HG03442 (cell line): Measurements from ENCODE around the gene BRD9.
"Not testable (repeated sequence)": the region's sequence is repeated elsewhere in the genome, so short reads cannot be mapped to it uniquely, and the experiment has no call there.

Source experiments
- ATAC-seq: cut with Tn5 transposase; IDR thresholded peaks from one replicate; pipeline ENCODE4 v1.9.1; 2021; ENCODE audit warnings: mild to moderate bottlenecking, moderate library complexity; ENCODE audit not compliant: unreplicated experiment

The BRD9 gene

GRCh38 chr5:881551-881935 lies 11.1 kb downstream of the BRD9 start:
- no peak for ATAC-seq

- ATAC-seq, result no peak
Observed at GRCh38 chr5:880816-881550, 11.6 kb downstream of the BRD9 start.

DNA sequence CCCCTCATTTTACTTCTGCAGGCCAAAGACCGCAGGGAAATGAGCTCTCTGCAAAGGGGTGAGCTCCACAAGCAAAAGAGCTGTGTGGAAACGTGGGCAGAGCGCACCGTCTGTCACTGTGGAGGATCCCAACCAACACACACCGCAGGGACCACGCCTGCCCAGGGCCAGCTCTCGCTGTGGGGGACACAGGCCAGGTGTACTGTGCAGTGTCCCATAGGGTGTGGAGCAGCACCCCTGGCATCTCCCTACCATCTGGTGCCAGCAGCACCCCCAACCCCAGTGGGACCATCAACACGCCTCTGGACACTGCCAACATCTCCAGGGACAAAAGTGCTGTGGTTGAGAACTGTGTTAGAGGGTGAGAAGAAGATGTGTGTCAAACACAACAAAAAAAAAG lies 13.9 kb downstream of the BRD9 start:
- ATAC-seq, result not testable (repeated sequence)

DNA sequence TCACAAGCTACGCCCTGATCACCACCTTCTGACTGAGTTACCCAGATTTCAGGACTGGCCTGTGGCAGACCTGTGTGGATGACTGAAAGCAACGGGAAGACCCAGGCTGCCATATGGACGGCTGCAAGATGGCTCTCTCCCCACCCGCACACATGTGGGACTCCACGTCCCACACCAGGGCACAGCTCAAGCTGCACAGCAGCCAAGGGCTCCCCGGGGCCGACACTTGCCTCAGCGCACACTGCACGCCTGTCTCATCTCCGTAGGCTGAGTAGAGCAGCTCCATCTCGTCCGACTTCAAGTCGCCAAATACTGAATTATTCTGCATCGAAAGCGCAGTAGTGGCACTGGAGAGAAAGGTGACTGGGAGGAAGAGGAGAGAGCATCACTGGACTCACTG lies 14.5 kb downstream of the BRD9 start:
- ATAC-seq, result no peak

GRCh38 chr5:876398-877365 lies 15.9 kb downstream of the BRD9 start:
- ATAC-seq, result no peak

GRCh38 chr5:875931-876330 lies 16.7 kb downstream of the BRD9 start:
- no peak for ATAC-seq

DNA sequence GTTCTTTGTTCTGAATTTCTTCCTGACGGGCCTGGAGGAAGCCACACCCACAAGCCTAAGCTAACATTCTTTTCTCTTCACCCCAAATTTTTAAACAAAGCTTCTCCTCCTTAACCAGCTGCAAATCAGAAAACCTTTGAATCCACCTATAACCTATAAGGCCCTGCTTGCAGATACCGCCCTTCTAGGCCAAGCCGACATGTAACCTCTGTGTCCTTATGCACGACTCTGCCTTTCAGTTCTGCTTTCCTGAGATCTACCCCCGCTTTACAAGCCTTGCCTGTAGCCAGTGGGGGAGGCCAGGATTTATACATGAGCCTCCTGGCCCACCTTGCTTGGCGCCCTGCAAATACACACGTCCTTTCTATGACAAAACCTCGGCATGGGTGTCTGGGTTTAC lies 19.3 kb downstream of the BRD9 start:
- ATAC-seq, result peak; percentile 61

DNA sequence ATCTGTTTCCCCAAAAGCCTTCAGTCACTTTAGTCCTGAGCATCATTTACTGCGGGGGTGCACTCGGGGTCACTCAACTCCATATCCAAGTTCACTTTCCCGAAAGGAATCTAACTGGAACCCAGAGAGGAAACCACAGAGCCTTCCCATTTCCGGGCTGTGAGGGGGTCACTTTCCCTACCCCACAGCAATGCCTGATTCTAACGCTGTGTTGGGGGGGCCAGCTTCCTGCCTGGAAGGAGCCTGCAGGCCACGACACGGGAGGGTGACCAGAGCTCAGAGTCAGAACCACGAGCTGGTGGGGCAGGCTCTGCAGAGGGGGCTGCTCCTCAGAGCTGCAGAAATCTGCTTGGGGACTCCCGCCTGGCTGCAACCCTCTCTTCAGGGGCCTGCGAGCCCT lies 20.3 kb downstream of the BRD9 start:
- ATAC-seq, result no peak

DNA sequence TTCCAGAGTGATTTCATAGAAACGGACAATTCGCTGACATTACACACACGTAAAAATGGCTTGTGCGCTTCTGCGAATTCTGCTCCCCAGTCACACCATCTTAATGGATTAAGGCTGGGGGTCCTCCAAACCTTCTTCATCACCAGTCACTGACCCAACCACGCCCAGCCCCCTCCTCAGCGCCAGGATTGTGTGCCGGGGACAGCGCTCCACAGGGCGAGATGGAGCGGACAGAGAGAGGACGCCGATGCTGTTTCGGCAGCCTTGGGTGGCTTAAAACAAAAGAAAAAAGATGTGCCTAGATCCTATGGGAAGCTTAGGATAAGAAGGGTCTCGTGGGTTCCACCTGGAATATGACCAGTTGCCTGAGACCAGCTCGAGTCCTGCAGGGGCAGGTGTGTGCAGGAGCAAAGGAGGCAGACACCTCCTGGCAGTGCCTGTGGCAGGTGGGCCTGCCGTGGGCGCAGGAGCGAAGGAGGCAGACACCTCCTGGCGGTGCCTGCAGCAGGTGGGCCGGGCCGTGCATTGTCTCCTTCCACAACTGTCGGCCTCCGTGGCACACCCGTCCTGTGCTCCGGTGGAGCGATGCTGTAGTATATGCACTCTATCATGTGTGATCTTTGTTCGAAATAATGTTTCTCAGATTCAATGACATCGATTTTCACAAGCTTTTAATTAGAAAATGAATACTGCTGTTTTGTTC lies 20.9 kb downstream of the BRD9 start:
- ATAC-seq, result no peak

GRCh38 chr5:870956-871355 lies 21.6 kb downstream of the BRD9 start:
- ATAC-seq, result no peak

DNA sequence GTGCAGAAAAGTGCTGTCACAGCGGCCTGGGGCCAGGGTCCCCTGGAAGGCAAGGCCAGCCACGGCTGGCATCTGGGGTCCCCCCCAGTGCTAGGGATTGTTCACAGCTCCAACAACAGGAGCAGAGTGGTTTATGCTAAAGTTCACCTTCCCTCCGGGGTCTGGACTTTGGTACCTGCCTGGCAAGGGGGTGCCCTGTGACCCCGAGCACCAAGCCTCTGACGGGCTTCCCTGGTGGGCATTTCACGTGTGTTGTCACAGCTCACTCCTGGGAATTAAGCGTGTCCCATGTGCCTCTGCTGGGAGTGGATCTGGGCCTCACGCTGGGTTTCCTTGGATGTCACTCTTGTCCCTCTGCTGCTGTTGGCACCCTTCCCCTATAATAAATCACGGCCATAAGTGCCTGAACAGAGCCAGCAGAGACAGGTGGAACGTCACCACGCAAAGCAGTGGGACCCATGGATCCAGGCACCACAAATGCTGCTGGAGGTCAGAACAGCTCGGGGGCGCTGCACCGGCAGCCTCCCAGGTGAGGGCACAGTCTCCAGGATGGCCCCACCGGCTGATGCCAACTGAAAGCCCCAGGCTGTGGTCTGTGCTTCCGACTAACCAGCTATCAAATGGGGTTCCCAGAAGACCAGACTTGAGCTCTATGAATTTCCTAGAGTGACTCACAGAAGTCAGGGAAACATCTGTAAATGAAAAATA lies 24.0 kb downstream of the BRD9 start:
- no peak for ATAC-seq

- no peak for ATAC-seq
Observed at GRCh38 chr5:867300-867870, 25.2 kb downstream of the BRD9 start.

DNA sequence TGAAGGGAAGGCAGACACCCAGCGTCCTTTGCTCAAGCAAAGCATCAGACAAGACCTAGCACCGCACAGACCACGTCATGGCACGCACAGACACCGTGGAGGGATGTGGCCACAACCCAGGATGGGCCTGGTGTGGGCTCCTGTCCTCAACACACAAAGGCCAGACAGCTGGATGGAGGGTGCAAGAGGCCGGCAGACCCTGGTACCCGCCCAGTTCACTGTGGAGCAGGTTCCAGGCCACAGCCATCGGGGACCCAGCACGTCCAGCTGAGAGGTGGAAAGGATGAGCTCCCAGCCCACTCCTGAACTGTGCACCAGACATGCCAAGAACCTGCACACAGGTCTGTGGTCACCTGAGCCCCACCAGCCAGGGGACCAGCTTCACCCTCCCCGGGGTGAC lies 26.8 kb downstream of the BRD9 start:
- ATAC-seq, result no peak

DNA sequence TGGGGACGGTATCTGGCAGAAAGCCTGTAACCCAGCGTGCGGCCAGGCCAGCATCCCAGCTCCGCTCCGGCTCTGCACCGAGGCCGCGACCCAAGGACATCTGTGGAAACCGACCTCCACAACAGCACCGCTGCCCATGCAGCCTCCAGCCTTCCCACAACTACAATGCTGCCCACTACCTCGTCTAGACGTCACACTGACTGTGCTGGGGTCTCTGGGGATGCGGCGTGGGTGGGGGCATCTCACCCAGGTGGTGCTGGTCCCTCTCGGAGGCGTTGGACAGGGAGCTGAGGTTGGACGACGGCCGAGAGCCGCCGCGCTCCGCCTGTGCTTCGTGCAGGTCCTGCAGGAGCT lies 27.5 kb downstream of the BRD9 start:
- ATAC-seq, result no peak

DNA sequence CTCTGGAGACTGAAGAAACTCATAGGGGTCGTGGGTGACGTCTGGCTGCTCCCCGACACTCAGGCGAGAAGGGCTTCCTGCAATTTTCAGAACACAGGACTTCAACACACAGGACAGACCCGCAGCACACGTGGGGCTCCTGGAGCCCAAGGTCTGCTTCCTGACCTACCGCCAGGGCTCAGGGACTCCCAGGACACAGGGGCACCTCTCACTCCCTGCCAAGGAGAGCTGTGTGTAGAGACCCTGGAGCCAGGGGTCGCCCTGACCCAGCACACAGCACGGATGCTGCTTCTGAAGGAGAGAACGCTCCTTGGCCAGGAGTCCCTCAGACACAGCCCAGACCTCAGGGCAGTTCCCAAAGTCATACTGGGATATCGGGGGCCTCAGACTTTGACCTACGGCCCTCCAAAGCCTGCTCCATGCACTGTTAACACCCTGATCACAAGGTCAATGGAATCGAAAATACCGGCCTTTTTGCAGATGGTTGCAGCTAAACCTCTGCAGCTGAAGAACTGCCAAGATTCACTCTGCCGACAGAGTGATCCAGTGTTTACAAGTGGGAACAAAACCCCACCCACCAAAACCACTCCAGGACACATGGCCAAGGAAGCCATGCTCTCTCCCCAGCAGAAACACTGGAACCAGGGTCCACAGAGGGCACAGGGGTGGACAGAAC lies 28.0 kb downstream of the BRD9 start:
- no peak for ATAC-seq

DNA sequence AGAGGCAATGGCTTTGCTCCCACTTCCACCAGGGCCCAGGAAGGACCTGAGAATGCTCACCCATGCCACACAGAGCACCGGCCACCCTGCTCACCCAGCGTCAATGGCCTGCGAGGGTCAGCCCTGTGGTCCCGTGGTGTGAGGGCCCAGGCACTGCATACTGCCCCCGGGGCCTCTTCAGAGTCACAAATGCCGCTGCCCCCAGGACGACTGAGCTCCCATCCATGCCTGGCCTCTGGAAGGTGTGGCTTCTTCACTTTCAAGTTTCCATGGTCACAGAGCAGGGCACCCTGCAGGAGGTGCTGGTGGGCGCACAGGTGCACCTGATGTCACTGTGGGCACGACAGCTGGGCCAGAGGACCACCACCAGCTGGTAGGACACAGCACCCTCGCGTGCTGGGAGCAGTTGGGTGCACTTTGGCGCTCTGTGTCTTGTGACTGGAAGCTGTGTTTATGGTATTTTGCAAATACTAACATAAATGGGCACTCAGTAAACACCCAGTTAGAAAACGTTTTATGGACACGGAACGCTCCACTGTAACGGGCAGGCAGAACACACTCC lies 29.3 kb downstream of the BRD9 start:
- ATAC-seq, result no peak

- no peak for ATAC-seq
Observed at GRCh38 chr5:862367-863243, 30.0 kb downstream of the BRD9 start.

DNA sequence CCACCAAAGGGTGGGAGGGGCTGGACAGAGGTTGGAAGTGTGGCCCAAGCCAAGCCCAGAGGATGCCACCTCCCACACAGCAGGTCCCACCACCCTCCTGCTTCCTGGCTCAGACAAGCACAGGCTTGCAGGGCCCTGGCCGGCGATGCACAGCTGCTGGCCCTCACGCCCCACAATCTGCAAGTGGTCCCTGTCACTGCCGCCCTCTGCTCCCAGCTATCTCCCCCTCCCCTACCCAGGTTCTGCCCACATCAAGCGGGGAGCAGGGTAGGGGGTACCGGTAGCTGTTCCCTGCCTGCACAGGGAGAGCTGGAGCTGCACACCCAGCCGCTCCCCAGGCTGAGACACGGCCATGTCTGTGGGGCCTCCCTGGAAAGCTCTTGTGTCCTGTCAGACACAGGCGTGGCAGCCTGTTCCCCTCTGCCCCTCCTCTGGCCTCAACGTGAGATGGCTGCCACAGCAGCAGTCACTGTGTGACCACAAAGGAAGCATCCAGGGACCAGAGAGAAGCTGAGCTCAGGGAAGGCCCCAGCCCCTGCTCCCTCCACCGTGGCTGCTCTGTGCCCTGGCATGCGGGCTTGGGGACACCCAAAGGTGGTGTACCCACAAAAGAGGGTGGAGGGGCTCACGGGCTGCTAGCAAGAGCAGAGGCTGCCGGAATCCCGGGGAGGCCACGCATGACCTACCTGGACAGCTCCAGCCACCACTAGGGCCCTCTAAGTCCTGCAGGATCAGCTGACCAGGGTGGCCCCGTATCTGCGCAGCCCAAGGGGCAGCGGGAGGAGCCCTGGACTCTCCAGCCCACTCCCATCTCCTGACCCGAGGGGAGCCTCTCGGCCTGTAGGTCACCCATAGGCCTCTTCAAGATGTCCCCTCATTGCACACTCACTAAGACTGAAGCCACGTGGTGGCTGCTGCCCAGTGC lies 30.9 kb downstream of the BRD9 start:
- no peak for ATAC-seq
